Astrocyte of the spinal cord (primary cell): ENCODE data around the gene VPS45.
"Not testable (repeated sequence)": the region's sequence is repeated elsewhere in the genome, so short reads cannot be mapped to it uniquely, and the experiment has no call there.

Experiments
- DNase-seq: peaks from one replicate; pipeline ENCODE4 v3.0.0; 2011; ENCODE audit warnings: low read depth, low spot score
- H3K4me3 ChIP-seq: 2 replicates; pipeline ENCODE4 v1.5.1; 2011; ENCODE audit warnings: low read depth, mild to moderate bottlenecking, low read length, moderate library complexity
- in situ Hi-C: cut with HindIII; loops from 2 replicates; pipeline ENCODE4 v1.10.0; 2017; ENCODE audit warnings: low sequenced_read_pairs
- TF ChIP-seq, protein P1 (sequence below): IDR thresholded peaks from 2 replicates; pipeline ENCODE4 v1.5.1; 2012; ENCODE audit warnings: low read depth, mild to moderate bottlenecking, low read length, inconsistent platforms

Gene VPS45

DNA sequence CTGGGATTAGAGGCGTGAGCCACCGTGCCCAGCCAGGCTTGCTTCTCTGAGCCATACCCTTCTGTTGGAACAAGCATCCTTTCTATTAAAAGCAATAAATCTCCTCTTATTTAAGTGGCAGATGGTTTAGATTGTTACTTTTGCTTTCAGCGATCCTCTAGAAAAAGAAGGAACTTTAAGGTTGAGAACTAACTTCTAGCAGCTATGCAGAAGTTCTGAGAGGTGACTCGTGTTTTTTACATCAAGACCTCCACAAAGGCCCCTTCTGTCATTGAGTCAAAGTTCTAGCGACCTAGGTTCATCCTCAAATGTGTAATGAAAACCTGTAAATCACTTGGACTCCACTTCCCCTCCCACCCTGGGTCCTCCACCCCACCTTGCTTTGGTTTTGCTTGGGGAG is 112.9 kb downstream of the VPS45 start:
- no peak for DNase-seq
- TF ChIP-seq, protein P1, sequence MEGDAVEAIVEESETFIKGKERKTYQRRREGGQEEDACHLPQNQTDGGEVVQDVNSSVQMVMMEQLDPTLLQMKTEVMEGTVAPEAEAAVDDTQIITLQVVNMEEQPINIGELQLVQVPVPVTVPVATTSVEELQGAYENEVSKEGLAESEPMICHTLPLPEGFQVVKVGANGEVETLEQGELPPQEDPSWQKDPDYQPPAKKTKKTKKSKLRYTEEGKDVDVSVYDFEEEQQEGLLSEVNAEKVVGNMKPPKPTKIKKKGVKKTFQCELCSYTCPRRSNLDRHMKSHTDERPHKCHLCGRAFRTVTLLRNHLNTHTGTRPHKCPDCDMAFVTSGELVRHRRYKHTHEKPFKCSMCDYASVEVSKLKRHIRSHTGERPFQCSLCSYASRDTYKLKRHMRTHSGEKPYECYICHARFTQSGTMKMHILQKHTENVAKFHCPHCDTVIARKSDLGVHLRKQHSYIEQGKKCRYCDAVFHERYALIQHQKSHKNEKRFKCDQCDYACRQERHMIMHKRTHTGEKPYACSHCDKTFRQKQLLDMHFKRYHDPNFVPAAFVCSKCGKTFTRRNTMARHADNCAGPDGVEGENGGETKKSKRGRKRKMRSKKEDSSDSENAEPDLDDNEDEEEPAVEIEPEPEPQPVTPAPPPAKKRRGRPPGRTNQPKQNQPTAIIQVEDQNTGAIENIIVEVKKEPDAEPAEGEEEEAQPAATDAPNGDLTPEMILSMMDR: no peak
- no peak overlapping the region for H3K4me3 ChIP-seq
- in situ Hi-C loops: no loop called here

DNA sequence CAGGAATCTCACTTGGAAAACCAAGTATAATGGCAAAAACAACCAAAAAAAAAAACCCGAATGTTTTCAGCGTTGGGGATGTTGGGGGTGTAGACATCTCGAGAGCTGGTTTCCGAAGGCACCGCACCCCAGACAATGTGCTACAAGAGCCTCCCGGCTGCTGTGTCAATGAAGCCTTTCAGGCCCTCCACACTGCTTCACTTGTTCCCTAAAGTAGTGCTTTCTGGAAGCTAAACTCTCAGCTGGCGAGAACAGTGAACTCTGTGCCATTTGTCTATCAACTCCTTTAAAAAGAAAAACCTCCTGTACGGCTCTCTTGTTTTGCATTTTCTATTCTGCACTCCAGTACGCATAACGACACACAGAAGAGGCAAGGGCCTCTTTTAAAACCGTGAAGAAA is 114.7 kb downstream of the VPS45 start:
- no peak for DNase-seq
- in situ Hi-C loops: no loop called here
- H3K4me3 ChIP-seq: no peak overlapping the region
- TF ChIP-seq, protein P1: no peak

DNA sequence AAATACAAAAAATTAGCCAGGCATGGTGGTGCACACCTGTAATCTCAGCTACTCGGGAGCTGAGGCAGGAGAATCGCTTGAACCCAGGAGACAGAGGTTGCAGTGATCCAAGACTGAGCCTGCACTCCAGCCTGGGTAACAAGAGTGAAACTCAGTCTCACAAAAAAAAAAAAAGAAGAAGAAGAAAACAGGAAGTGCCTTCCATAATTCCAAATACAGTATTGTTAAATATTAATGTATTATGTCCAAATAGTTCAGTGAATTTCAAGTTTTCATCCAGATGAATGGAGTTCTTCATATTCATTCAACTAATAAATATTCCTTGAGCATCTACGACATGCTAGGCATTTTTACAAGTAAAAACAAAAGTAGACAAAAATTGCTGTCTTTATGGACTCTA is 115.5 kb downstream of the VPS45 start:
- TF ChIP-seq, protein P1: no peak
- no peak overlapping the region for H3K4me3 ChIP-seq
- in situ Hi-C loops: no loop called here
- no peak for DNase-seq

DNA sequence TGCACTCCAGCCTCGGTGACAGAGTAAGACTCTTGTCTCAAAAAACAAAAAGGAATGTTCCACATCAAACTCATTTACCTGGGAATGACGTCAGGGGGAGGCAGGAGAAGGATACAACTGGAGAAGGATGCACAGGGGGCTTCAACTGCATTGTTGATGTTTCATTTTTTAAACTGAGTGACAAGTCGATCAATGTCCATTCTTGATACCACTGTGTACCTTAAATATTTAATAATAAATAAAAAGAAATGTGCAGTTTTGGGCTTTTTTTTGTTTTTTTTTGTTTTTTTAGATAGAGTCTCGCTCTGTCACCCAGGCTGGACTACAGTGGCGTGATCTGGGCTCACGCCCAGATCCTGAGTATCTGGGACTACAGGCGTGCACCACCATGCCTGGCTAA is 117.9 kb downstream of the VPS45 start:
- TF ChIP-seq, protein P1: no peak
- in situ Hi-C loops: no loop called here
- H3K4me3 ChIP-seq: no peak overlapping the region
- no peak for DNase-seq

DNA sequence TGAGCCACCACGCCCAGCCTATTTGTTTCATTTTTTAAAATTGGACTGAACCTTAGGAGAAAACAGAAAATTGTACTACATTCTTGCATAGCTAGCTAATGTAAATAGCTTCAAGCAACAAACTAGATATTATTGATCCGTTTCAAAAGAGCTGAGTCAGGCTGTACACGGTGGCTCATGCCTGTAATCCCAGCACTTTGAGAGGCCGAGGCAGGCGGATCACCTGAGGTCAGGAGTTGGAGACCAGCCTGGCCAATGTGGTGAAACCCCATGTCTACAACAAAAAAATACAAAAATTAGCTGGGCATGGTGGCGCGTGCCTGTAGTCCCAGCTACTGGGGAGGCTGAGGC is 118.8 kb downstream of the VPS45 start:
- in situ Hi-C loops, H3K4me3 ChIP-seq, DNase-seq: not testable (repeated sequence)

DNA sequence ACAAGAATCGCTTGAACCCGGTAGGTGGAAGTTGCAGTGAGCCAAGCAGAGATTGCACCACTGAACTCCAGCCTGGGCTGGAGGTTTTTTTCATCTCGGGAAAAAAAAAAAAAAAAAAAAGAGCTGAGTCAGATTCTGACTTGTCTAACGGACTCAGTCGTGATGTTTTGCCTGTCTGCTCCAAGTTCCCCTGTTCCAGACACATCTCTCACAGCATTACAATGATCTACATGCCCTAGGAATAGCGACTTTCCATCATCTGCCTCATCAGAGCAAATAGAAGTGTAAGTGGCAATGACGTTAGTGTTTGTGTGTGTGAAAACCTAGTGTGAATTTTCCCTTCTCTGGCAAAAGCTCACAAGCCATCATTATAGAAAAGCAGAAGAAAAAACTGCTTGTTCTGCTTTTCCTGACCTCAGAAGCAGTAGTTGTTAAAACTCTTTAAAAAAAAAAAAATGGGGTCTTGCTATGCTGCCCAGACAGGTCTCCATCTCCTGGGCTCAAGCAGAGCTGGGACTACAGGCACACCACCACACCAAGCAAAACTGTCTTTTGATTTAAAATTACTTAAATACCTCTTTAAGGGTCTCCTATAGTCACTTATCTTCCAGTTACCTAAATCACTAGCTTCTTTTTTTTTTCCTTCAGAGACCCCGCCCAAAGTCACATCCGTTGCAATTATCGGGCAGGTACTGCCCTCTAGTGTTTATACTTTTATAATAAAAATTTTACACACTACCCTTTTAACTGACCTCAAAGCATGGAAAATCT is 119.4 kb downstream of the VPS45 start:
- peak; percentile 69 for DNase-seq
- TF ChIP-seq, protein P1: peak; percentile 22
- no peak overlapping the region for H3K4me3 ChIP-seq
- in situ Hi-C loops: no loop called here

DNA sequence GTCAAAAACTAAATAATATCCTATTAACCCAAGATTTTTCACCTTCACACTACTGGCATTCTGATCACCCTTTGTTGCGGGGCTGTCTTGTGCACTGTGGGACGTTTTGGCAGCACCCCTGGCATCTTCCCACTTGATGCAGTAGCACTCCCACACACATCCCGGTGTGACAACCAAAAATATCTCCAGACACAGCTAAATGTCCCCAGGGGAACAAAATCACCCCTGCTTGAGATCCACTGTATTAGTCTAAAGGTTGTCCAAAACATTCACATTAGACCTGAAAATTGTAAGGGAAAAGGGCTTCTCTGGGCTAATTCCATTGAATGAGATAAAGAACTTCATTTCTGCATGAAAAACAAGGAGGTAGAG is 120.0 kb downstream of the VPS45 start:
- H3K4me3 ChIP-seq: no peak overlapping the region
- TF ChIP-seq, protein P1: no peak
- DNase-seq: no peak
- in situ Hi-C loops: no loop called here
